Skeletal muscle satellite cell (primary cell): ENCODE measurements around the gene STXBP6.

Source experiments
- H3K27me3 ChIP-seq: 2 replicates; pipeline ENCODE4 v1.7.0; 2013; ENCODE audit warnings: low read length; ENCODE audit not compliant: control insufficient read depth, insufficient read depth
- H3K36me3 ChIP-seq: 2 replicates; pipeline ENCODE4 v1.7.0; 2013; ENCODE audit warnings: mild to moderate bottlenecking, control low read depth, low read length; ENCODE audit not compliant: insufficient read depth
- H3K4me1 ChIP-seq: 2 replicates; pipeline ENCODE4 v1.7.0; 2013; ENCODE audit warnings: low read length; ENCODE audit not compliant: control insufficient read depth, insufficient read depth
- H3K4me2 ChIP-seq: 2 replicates; pipeline ENCODE4 v1.7.0; 2013; ENCODE audit warnings: mild to moderate bottlenecking, low read length
- H3K4me3 ChIP-seq: 2 replicates; pipeline ENCODE4 v1.7.0; 2013; ENCODE audit warnings: low read length
- H3K9ac ChIP-seq: 2 replicates; pipeline ENCODE4 v1.7.0; 2013; ENCODE audit warnings: mild to moderate bottlenecking, low read depth, low read length, moderate library complexity
- H3K9me3 ChIP-seq: replicated peaks from 2 replicates; pipeline ENCODE4 v1.7.0; 2013; ENCODE audit warnings: mild to moderate bottlenecking, control low read depth, low read length

The STXBP6 gene

GRCh38 chr14:25079311-25079710 lies 29.4 kb upstream of the STXBP6 start:
- H3K27me3 ChIP-seq = no peaks in the 10 kb centered on the region
- no peak overlapping the region for H3K4me3 ChIP-seq
- H3K4me2 ChIP-seq = no peak overlapping the region
- no peaks in the 10 kb centered on the region for H3K4me1 ChIP-seq
- no peak overlapping the region for H3K9ac ChIP-seq
- H3K9me3 ChIP-seq = no peaks in the 10 kb centered on the region
- no peaks in the 10 kb centered on the region for H3K36me3 ChIP-seq

- Histone ChIP-seq H3K4me1 (no peaks in the 10 kb centered on the region), H3K4me3 (no peak overlapping the region), H3K36me3 (no peaks in the 10 kb centered on the region), H3K9ac (no peak overlapping the region), H3K4me2 (no peak overlapping the region), H3K9me3 (no peaks in the 10 kb centered on the region), H3K27me3 (no peaks in the 10 kb centered on the region)
Observed at GRCh38 chr14:25074099-25074685, 24.2 kb upstream of the STXBP6 start.

DNA sequence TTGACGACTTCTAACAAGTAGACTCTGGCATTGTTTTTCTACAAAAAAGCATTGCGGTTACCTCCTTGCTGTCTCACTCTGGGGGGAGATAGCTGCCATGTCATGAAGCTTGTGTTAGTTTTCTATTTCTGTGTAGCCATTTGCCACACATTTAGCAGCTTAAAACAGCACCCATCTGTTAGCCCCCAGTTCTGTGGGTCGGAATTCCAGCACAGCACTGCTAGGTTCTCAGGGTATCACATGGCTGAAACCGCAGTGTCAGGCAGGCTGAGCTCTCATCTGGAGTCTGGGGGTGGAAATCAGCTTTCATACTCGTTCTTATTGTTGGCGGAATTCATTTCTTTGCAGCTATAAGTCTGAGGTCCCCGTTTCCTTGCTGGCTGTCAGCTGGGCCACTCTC lies 19.9 kb upstream of the STXBP6 start:
- H3K4me3 ChIP-seq = no peak overlapping the region
- no peak overlapping the region for H3K4me2 ChIP-seq
- H3K9ac ChIP-seq = no peak overlapping the region
- no peaks in the 10 kb centered on the region for H3K27me3 ChIP-seq
- H3K4me1 ChIP-seq = no peaks in the 10 kb centered on the region
- H3K9me3 ChIP-seq = no peaks in the 10 kb centered on the region
- no peaks in the 10 kb centered on the region for H3K36me3 ChIP-seq

GRCh38 chr14:25067600-25067999 lies 17.7 kb upstream of the STXBP6 start:
- Histone ChIP-seq H3K9ac (no peak overlapping the region), H3K4me1 (no peaks in the 10 kb centered on the region), H3K36me3 (no peaks in the 10 kb centered on the region), H3K4me2 (no peak overlapping the region), H3K4me3 (no peak overlapping the region), H3K27me3 (no peaks in the 10 kb centered on the region), H3K9me3 (no peaks in the 10 kb centered on the region)

DNA sequence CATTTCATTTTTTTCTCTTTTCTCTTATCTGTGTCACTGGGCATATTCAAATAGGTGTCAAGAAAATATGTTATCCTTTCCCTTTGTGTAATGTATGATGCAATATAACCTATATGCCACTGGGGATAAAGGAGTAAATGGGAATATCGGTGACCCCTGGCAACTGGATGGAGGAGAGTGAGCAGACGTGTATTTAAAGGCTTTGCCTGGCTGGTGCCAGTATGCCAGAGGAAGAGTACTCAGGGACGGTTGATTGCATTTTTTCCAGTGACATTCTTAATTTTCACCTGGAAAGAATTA lies 12.0 kb upstream of the STXBP6 start:
- peaks cover 4% of the 10 kb centered on the region for H3K27me3 ChIP-seq
- no peaks in the 10 kb centered on the region for H3K4me1 ChIP-seq
- no peaks in the 10 kb centered on the region for H3K36me3 ChIP-seq
- no peak overlapping the region for H3K9ac ChIP-seq
- no peaks in the 10 kb centered on the region for H3K9me3 ChIP-seq
- no peak overlapping the region for H3K4me2 ChIP-seq
- H3K4me3 ChIP-seq = no peak overlapping the region

DNA sequence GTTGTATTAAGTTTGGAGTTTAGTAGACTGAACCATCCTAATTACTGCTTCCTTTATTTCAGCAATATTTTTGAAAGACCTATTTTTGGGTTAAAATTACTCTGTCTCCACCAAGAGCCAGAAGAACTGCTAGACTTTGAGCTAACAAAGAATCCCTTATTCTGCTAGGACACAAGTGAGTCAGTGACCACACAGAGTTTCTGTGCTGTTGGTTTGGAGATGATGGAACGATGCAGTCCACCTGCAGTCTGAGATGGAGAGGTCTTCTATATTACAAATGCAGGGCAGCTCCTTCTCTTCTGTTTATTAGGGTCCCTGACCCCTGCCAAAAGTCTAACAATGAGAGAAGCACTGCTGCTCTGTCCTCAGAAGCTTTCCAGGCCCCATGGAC lies 6.7 kb upstream of the STXBP6 start:
- peaks cover 4% of the 10 kb centered on the region for H3K27me3 ChIP-seq
- H3K4me3 ChIP-seq = no peak overlapping the region
- no peaks in the 10 kb centered on the region for H3K36me3 ChIP-seq
- H3K4me1 ChIP-seq = peaks cover 5% of the 10 kb centered on the region
- no peak overlapping the region for H3K4me2 ChIP-seq
- no peak overlapping the region for H3K9ac ChIP-seq
- no peaks in the 10 kb centered on the region for H3K9me3 ChIP-seq

- H3K4me3 ChIP-seq = no peak overlapping the region
- H3K9me3 ChIP-seq = no peaks in the 10 kb centered on the region
- no peak overlapping the region for H3K4me2 ChIP-seq
- H3K9ac ChIP-seq = no peak overlapping the region
- H3K36me3 ChIP-seq = no peaks in the 10 kb centered on the region
- peaks cover 5% of the 10 kb centered on the region for H3K4me1 ChIP-seq
- peaks cover 4% of the 10 kb centered on the region for H3K27me3 ChIP-seq
Observed at GRCh38 chr14:25055992-25056687, 6.2 kb upstream of the STXBP6 start.

- no peaks in the 10 kb centered on the region for H3K36me3 ChIP-seq
- H3K4me1 ChIP-seq = peaks cover 14% of the 10 kb centered on the region
- no peak overlapping the region for H3K4me2 ChIP-seq
- H3K9ac ChIP-seq = no peak overlapping the region
- H3K4me3 ChIP-seq = no peak overlapping the region
- no peaks in the 10 kb centered on the region for H3K27me3 ChIP-seq
- H3K9me3 ChIP-seq = no peaks in the 10 kb centered on the region
Observed at GRCh38 chr14:25055005-25055404, 5.1 kb upstream of the STXBP6 start.

GRCh38 chr14:25053585-25053984 lies 3.6 kb upstream of the STXBP6 start:
- no peaks in the 10 kb centered on the region for H3K36me3 ChIP-seq
- H3K9ac ChIP-seq = no peak overlapping the region
- no peaks in the 10 kb centered on the region for H3K27me3 ChIP-seq

GRCh38 chr14:25052921-25053320 lies 3.0 kb upstream of the STXBP6 start:
- no peak overlapping the region for H3K9ac ChIP-seq
- H3K27me3 ChIP-seq = no peaks in the 10 kb centered on the region
- H3K4me1 ChIP-seq = peaks cover 29% of the 10 kb centered on the region
- H3K4me3 ChIP-seq = no peak overlapping the region
- no peak overlapping the region for H3K4me2 ChIP-seq
- no peaks in the 10 kb centered on the region for H3K36me3 ChIP-seq
- no peaks in the 10 kb centered on the region for H3K9me3 ChIP-seq

More at GRCh38 chr14:25053585-25053984, 3.6 kb upstream of the STXBP6 start:
- Histone ChIP-seq H3K4me3 (no peak overlapping the region), H3K4me1 (peaks cover 22% of the 10 kb centered on the region), H3K9me3 (no peaks in the 10 kb centered on the region), H3K4me2 (no peak overlapping the region)

DNA sequence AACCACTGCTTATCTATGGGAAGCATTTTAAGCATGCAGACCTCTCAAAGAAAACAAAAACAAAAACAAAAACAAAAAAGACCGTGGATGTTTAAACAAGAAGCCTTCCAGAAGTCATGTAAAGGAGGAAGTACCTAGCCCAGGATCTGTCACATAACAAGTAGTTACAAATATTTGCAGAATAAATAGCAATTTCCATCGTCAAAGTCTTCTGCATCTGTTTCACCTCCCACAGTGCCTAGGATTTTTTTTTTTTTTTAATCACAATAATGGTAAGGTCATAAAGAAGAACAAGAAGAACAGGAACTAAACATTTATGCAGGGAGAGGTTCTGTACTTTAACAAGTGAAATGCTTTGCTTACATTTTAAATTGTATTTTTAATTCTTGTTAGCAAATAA lies 2.4 kb upstream of the STXBP6 start:
- H3K4me2 ChIP-seq = no peak overlapping the region
- no peak overlapping the region for H3K4me3 ChIP-seq
- H3K36me3 ChIP-seq = no peaks in the 10 kb centered on the region
- no peaks in the 10 kb centered on the region for H3K27me3 ChIP-seq
- H3K9me3 ChIP-seq = no peaks in the 10 kb centered on the region
- no peak overlapping the region for H3K9ac ChIP-seq
- peaks cover 32% of the 10 kb centered on the region for H3K4me1 ChIP-seq
